HG03103 (cell line): ENCODE results near the gene UXS1.

Experiments
- ATAC-seq: cut with Tn5 transposase; IDR thresholded peaks from one replicate; pipeline ENCODE4 v1.9.1; 2021; ENCODE audit warnings: low read depth; ENCODE audit not compliant: unreplicated experiment

UXS1 gene

DNA sequence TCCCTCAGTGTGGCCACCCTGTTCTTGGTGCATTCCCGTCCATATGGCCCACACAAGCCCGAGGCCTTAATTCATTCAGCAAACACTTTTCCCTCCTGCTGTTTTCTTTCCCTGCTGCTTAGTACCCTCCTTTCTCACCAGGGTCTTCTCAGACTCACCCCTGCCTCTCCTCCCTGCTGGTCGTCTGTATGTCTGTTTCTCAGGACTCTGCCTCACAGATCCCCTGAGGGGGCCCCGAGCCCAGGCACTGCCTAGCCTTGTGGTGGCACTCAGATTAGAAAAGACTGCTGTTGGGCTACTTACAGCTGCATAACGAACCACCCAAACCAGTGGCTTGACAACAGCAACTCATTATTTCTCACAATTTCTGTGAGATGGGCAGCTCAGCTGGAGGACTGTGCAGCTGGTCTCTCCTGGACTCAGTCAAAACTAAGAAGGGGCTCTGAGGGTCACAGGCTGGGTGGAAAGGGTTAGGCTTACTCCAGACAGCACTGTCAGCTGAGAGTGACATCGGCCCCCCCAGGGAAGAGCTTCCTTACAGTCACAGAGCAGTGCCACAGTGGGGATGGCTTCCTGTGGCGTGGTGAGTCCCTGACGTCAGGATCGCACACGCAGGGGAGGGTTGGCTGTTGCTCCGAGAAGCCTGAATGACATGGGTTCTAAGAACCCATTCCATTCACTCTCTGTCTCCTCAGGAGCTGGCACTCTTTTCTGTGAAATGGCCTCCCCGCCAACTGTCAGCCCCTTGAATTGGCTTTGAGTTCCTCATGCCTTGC, 139.0 kb downstream of the UXS1 start:
- ATAC-seq: no peak

DNA sequence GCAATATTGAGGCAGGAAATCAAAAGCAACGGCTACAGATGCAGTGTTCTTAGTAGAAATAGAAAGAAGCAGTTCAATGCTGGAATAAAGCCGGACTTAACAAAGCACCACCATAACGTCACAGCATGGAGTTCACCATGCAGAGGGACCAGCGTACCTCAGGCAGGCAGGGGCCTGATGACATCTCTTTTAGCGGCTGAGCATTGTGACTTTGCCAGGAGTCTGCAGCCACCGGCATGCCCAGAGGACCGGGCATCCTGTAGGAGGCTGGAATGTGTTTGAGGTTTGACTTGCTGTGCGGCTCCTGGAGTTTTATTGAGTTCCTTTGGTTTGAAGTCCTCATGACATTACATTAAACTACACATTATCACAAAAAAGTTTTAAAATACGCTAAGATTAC, 139.8 kb downstream of the UXS1 start:
- no peak for ATAC-seq

DNA sequence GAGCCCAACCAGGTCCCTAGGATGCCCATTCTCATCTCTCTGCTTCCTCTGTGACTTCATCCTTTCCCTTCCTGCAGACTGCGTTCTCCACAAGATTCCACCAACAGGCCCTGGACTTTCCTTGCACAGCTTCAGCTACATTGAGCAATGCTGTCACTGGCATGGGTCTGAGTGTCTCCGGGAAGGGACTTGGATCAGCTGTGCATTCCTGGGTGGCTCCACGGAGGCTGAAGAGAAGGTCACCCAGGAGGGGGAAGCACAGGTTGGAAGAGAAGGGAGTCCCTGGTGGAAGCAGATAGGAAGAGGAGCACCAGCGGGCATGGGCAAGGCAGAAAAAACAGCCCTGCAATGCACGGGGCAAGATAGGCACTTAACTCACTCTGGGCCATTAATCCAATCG, 140.5 kb downstream of the UXS1 start:
- no peak for ATAC-seq

DNA sequence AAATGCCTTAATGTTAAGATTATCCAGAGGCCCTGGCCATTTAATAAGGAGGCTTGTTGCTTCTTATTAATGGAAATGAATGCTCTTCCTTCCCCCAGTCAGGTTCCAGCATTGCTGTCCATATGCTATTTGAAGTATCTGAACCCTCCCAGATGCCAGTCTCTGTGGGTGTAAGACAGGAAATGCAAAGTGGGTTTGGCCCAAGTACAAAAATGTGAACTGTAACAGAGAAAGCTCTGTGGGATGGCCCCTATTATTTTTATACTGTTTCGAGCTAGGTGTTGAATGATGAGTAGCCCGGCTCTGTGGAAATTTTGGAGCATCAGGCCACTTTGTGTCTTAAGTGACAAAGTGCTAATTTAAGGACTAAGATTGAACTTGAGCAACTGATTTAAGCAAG, 141.0 kb downstream of the UXS1 start:
- no peak for ATAC-seq

DNA sequence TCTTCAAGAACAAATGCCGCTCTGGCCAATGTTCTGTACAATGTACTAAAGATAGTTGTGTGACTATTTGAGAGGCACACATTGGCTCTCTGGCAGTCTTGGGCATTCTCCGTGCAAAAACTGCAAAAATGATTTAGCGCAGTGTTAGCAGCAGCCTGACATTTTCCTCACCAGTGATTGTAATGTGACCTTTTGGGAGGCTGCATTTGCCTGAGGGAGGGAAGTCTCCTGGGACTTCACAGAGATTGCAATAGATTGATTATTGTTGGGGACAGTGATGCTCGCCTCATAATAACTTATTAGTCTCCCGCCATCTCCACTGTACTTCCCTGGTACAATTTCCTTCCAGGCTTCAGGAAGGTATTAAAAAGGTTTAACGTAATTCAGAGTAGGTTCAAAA, 149.2 kb downstream of the UXS1 start:
- no peak for ATAC-seq

DNA sequence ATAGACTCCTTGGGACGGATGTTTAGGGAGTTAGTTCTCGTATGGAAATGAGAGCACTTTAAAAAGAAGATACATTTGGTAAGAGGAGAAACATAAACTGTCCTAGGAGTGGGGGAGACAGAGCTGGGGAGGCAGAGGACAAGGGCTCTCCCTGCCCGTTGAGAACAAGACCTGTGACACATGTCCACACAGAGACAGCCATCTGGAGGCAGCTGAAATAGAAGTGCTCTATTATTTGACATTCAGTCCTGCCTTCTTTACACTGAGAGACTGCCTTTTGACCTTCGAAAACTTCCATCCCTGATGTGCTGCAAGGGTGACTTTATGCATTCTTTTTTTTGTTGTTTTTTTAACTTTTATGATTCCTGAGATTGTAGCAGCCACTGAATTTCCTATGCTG, 150.1 kb downstream of the UXS1 start:
- ATAC-seq: no peak
